Islet precursor cell (in vitro differentiated cells): ENCODE results near the gene ZNF668.
A peak's percentile ranks its signal among the peaks of the same experiment; 100 is the strongest.
"Not testable (repeated sequence)": the region's sequence is repeated elsewhere in the genome, so short reads cannot be mapped to it uniquely, and the experiment has no call there.

ENCODE experiments used
- DNase-seq: peaks from one replicate; pipeline ENCODE4 v3.0.0-alpha.2; 2018

The ZNF668 gene

DNA sequence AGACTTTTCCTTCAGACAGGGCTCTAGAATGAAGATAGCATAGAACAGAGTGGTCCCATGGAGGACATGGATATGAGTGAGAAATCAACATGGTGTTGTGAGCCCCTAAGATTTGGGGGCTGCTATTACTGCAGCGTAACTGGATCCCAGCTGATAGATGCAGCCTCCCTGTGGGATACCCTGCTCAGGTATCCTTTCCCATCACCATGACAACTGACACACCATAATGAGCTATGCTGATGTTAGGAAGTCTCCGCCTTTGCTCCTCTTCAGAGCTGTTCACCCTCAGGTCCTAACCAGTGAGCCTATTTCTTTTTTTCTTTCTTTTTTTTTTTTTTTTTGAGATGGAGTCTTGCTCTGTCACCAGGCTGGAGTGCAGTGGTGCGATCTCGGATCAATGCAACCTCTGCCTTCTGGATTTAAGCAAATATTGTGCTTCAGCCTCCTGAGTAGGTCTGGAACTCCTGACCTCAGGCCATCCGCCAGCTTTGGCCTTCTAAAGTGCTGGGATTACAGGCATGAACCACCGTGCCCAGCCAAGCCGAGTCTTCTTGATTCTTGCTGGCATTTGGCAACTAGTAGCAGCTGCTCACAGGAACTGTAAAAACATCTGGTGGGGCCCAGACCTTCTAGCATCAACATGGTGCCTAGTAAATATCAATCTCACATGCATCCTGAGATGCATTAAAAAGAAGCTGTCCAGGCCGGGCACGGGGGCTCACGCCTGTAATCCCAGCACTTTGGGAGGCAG lies 23.6 kb downstream of the ZNF668 start:
- DNase-seq: no peak

DNA sequence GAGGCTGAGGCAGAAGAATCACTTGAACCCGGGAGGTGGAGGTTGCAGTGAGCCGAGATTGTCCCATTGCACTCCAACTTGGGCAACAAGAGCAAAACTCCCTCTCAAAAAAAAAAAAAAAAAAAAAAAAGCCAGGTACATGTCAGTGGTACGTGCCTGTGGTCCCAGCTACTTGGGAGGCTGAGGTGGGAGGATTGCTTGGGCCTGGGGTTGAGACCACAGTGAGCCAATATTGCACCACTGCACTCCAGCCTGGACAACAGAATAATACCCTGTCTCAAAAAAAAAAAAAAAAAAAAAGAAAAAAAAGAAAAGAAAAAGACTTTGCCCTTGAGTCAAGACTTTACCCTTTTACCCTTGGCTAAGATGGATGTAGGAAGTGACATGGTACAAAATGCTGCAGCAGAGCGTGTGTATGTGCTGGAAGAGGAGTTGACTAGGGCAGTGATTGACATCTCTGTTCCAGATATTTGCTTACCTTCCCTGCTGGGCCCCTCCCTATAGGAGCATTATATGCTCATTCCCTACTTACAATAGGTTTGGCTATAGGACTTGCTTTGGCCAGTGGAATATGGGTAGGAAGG lies 30.1 kb downstream of the ZNF668 start:
- no peak for DNase-seq

DNA sequence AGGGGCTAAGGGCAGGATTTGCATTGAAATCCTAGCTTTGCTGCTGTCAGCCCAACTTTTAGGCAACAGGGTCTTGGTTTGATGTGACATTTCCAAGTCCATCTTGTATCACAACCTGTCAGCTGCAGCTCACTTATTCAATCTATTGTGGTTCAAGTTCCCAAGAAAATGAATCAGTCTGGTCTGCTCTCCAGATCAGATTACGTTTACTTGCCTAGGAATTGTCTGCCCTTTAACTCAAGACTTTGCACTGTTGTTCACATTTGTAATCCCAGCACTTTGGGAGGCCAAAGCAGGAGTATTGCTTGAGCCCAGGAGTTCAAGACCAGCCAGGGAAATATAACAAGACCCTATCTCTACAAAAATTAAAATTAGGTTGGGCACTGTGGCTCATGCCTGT lies 30.7 kb downstream of the ZNF668 start:
- DNase-seq: no peak

DNA sequence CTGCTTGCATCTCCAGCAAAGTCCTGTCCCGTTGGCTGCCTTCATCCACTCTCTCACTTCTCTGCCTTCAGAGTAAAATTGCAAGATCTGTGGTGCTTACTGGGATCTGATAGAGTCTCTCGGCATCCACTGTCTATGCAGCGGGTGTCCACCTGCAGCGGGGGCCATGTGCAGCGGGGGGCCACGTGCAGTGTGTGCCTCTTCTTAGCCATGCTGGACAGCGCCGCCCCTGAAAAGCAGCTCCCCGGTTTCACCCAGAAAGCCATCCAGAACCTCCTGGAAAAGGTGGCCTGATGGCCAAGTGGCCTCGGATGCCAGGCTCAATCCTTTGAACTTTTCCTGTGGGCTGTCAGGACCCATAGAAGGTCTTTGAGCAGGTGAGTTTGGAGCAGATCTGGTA lies 31.2 kb downstream of the ZNF668 start:
- DNase-seq: no peak

DNA sequence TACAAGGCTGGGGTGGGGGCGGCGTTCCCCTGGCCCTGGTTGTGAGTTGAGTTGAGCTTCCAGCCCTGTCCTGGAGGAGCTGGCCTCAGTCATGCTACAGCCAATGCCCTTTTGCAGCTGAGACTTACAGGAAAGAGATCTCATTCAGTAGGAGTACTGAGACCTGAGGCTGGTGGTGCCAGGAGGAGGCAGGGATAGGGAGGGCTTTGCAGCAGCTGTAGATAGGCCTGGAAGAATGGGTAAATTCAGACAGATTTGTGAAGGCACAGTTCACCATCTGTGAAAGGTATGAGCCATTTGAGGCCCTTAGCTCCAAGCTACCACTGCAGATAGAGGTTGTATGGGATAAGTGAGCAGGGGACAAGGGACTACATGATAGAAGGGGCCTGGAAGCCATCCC lies 35.0 kb downstream of the ZNF668 start:
- no peak for DNase-seq

DNA sequence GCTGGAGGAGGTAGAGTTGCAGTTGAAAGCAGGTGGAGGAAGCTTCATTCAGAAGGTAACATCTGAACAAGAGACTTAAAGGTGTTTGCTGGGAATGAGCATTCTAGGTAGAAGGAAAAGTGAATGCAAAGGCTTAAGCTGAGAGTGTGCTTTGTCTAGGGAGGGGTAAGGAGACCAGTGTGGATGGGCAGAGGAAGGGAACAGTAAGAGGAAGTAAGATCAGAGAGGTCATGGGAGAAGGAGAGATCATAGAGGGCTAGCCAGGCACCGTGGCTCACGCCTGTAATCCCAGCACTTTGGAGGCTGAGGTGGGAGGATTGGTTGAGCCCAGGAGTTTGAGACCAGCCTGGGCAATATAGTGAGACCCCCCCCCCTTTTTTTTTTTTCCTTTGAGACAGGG lies 37.3 kb downstream of the ZNF668 start:
- DNase-seq: no peak

DNA sequence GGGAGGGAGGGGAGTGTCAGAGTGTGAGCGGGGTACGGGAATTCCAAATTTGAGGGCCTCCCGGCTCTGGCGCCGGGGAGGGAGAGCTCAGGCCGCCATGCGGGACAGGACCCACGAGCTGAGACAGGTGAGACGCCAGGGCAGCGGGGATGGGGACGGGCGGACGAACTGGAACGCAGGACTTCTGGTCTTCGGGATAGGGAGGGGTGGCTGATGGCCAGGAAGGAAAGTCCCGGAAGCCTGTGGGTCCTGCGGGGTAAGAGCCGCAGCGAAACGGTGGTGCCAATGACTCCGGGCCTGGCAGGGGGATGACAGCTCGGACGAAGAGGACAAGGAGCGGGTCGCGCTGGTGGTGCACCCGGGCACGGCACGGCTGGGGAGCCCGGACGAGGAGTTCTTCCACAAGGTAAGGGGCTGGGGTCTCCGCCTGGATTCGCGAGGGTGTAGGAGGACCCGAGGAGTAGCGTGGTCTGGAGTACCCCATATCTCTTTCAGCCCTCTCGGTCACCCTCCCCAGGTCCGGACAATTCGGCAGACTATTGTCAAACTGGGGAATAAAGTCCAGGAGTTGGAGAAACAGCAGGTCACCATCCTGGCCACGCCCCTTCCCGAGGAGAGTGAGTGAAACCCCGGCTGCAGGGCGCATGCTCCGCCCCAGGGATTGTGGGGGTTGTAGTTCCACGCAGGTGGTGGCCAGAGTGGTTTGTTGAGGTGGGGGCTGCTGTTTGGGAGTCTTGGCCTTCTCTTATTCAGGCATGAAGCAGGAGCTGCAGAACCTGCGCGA lies 40.1 kb downstream of the ZNF668 start:
- DNase-seq: peak; percentile 88

DNA sequence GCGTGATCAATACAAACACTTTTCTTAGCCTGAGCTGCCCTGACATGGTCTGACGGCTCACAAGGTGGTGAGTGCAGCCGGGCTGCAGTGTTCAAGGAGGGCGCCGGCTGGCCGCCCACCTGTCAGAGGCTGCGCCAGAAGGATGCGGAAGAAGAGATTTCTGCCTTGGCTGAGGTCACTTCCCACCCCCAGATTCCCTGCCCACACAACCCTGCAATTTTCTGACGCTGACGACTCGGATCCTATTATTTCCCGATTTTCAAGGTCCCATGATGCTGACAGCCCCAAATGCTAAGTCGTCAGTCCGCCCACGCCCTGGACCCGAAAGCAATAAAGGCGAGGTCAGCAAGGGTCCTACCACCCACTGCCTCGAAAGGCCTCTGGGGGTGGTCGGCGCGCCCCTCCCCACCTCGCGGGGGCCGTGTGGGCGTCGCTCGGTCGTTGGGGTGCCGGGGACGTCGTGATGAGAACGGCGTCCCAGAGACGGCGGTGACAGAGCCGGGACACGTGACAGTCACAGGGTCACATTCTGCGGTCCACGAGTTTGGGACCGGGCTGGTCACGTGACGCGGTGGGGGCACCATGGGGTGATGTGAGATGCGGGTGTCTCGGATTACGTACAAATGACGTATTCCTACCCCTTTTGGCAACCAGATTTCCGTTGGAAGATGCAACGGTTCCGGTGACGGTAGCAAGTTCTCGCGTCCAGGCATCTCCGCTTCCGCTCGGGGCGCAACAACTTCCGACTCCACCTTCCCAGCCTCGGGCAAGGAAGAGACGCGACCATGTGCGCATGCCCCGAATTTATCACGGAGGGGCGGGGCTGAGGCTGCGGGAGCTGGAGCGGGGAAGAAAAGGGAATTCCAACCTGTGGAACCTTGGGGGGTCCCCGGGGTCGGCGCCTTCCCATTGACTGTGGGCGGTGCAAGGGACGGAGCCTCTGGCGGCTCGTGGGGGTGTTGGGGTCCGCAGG lies 41.0 kb downstream of the ZNF668 start, which contains the start of gene STX4:
Gene STX4, plus strand, starts transcription at position 823 of the 973 bp plus-strand sequence. CDS start 248 bp downstream, outside the sequence.
- DNase-seq: peak; percentile 96

DNA sequence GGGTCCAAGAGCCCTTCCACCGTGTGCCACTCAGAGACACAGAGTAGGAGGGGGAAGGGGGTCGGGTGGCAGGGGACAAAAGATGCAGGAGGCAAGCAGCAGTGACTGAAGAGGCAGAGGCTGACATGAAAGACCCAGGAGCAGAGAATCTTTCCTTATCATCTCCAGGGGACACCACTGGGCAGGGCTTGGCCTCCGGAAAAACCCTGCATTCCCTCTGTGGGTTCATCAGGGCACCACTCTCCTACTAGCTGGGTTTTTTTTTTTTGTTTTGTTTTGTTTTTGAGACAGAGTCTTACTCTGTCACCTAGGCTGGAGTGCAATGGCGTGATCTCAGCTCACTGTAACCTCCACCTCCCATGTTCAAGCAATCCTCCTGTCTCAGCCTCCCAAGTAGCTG lies 42.8 kb downstream of the ZNF668 start:
- no peak for DNase-seq

DNA sequence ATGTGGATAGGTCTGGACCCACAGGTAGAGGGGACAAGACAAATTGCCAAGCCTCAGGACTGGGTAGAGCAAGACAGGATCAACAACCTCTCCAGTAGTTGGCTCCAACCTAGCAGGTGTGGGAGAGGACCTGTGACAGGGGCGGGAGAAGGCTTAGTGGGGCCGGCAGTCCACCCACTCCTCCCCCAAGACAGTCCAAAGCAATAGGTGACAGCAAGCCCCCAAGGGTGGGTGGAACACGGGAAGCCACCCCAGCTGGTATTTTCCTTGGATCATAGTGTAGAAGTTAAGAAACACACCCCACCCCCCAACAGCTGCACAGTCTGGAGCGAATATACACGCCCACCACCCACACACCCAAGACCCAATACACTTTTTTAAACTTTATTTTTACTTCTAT lies 44.8 kb downstream of the ZNF668 start:
- DNase-seq: no peak

DNA sequence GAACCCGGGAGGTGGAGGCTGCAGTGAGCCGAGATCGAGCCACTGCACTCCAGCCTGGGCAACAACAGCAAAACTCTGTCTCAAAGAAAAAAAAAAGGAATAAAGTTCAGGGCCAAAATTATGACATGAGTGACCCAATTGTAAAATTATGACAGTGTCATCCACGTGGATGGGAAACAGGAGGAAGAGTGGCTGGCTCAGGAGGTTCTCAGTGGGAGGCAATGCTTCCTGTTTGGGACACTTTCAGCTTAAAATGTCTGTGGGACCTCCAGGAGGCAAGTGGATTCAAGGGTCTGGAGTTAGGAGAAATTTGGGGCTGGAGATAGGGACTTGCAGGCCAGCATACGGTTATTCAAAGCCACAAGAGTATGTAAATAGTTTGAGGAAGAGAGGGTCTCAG lies 48.7 kb downstream of the ZNF668 start:
- no peak for DNase-seq

DNA sequence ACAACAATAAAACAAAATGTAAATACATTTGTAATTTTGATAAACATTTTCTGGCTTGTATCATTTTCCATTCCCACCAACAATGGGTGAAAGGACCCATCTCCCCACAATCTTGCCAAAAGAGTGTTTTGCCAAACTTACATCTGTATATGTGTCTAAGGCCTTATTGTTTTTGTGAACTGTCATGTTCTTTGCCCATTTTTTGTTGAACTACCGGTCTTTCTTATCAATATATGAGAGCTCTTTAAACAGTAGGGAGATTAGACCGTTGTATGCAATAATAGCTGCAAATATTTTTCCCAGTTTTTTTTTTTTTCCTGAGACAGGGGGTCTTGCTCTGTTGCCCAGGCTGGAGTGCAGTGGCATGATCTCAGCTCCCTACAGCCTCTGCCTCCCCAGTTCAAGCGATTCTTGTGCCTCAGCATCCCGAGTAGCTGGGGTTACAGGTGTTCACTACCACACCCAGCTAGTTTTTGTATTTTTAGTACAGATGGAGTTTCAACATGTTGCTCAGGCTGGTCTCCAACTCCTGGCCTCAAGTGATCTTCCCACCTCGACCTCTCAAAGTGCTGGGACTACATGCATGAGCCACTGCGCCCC lies 50.3 kb downstream of the ZNF668 start:
- DNase-seq: no peak

DNA sequence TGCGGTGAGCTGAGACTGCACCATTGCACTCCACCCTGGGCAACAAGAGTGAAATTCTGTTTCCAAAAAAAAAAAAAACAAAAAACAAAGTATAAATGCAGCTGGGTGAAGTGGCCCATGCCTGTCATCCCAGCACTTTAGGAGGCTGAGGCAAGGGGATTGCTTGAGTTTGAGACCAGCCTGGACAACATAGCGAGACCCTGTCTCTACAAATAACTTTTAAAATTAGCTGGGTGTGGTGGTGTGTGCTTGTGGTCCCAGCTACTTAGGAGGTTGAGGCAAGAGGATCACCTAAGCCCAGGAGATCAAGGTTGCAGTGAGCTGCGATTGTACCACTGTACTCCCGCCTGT lies 50.8 kb downstream of the ZNF668 start:
- no peak for DNase-seq

DNA sequence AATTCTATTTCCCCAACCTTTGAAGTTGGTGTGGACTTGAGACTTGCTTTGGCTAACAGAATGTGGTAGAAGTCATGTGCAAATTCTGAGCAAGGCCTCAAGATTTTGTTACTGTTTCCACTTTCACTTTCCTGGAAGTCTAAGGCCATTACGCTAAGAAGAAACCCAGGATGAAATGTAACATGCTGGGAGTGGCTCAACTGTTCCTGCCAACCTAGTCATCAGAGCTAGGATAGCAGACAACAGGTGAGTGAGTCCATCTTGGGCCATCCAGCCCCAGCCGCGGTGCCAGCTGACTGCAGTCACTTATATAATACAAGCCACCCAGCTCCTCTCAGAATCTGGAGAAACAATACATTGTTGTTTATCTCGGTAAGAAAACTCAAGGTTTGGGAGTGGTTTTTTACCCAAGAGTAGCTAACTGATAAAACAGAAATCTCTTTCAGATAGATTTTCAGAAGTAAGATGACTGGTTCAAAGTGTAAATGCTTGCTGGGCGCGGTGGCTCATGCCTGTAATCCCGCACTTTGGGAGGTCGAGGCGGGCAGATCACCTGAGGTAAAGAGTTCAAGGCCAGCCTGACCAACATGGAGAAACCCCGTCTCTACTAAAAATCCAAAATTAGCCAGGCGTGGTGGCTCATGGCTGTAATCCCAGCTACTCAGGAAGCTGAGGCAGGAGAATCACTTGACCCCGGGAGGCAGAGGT lies 51.3 kb downstream of the ZNF668 start:
- DNase-seq: no peak

DNA sequence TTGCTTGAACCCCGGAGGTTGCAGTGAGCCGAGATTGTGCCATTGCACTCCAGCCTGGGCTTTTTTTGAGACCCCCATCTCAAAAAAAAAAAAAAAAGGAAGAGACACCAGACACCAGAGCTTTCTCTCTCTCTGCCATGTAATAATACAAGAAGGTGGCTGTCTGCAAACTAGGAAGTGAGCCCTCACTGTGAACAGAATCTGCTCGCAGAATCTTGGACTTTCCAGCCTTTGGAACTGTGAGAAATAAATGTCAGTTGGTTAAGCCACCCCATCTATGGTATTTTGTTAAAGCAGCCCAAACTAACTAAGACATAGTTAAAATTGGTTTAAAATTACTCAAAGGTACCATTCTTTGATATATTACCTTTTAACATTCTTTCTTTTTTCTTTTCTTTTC lies 53.5 kb downstream of the ZNF668 start:
- no peak for DNase-seq

DNA sequence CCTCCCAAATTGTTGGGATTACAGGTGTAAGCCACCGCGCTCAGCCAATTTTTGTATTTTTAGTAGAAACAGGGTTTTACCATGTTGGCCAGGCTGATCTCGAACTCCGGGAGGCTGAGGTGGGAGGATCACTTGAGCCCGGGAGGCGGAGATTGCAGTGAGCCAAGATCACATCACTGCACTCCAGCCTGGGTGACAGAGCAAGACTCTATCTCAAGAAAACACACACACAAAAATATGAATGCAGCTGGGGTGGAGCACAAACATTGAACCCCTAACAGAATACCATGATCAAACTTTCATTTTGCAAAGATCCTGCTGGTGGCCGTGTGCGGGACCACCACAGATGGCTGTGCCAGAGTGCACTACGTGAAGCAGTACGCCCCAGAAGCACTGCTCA lies 56.3 kb downstream of the ZNF668 start:
- not testable (repeated sequence) for DNase-seq

DNA sequence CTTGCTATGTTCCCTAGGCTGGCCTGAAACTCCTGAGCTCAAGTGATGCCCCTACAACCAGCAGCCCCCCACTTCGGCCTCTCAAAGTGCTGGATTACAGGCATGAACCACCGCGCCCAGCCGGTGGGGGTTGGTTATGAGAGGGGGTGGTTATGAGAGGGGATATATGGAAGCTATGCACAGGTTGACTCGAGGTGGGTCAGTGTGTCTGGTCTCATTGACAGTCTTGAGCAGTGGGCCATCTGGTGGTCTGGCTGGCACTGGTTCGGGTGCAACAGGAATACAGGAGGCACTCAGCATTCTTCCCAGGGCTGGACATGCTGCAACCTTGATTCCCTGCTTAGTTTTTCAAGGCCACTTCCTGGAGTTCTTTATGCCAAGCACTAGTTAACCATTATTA lies 58.0 kb downstream of the ZNF668 start:
- no peak for DNase-seq

DNA sequence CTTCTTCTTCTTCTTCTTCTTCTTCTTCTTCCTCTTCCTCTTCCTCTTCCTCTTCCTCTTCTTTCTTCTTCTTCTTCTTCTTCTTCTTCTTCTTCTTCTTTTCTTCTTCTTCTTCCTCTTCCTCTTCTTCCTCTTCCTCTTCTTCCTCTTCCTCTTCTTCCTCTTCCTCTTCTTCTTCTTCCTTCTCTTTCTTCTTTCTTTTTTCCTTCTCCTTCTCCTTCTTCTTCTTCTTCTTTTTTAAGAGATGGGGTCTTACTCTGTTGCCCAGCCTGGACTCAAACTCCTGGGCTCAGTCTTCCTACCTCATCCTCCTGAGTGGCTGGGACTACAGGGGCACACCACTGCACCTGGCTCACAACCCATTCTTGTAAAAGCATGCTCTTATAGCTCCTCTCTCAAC lies 60.7 kb downstream of the ZNF668 start:
- DNase-seq: not testable (repeated sequence)

DNA sequence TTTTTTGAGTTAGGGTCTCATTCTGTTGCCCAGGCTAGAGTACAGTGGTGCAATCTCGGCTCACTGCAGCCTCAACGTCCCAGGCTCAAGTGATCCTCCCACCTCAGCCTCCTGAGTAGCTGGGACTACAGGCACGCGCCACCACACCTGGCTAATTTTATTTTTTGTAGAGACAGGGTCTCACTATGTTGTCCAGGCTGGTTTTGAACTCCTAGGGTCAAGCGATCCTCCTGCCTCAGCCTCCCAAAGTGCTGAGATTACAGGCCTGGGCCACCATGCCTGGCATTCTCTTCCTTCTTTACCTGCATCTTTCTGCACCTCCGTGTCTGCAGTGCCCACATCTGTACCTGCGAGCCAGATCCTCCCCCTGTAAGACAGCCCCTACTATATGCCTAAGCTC lies 62.2 kb downstream of the ZNF668 start:
- not testable (repeated sequence) for DNase-seq
